Ammon's horn (tissue), 1 donor: ENCODE measurements around the gene FXYD1.

Experiments
- DNase-seq: peaks from one replicate; pipeline ENCODE4 v3.0.0-alpha.2; 2016; ENCODE audit warnings: low spot score

Gene FXYD1

DNA sequence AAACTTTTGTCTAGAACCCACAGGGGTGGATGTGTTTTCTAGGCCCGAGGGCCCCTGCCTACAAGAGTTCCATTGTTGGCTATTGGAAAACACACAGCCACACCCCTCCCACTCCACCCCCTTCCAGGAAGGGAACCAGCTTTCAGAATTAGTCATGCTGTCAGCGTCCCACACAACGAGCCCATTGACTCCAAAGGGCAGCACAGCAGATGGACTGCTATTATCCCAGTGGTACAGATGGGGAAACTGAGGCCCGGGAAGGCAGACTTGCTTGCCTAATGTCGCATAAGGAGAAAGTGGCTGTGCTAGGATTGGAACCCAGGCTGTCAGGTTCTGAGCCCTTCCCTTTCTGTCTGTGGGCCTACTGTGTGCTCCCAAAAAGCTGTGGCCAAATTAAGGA is 31.1 kb upstream of the FXYD1 start:
- peak; percentile 95 for DNase-seq

DNA sequence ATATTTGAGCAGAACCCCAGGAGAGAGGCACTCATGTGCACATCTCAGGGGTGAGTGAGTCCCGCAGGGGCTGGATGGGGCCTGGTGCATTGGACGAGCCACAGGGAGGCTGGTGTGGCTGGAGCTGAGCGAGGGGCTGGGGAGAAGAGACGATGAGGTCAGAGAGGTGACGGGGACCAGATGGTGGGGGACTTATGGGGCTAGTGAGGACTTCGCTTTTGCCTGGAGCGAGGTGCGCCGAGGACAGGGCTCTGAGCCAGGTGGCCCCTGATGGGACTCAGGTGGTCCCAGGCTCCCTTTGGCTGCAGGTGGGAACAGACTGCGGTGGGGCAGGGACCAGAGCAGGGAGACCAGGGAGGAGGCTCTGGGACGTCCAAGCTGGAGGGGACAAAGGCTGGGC is 29.9 kb upstream of the FXYD1 start:
- no peak for DNase-seq

DNA sequence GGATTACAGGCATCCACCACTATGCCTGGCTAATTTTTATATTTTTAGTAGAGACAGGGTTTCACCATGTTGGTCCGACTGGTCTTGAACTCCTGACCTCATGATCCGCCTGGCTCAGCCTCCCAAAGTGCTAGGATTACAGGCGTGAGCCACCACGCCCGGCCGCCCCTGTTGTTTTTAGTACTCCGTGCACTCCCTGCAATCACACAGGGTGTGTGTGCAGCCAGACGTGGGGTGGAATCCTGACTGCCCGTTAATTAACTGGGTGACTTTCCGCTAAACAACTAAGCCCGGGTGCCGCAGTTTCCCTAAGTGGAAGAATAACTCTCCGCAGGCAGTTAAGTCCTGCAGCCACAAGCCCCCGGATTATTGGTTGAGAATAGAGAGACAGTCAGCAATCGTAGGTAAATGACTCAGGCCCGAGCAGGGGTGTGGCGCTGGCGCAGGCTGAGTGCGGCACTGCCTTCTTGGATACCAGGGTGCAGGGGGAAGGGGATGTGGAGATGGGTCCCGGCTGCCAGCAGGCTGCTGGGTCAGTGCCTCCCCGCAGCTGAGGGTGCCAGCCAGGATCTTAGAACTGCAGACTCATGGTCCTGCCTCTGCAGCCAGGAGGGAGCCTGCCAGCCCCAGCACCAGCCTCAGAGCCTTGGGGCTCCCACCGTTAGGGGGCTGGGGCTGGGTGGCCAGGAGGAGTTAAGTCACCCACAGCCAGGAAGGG is 29.1 kb upstream of the FXYD1 start:
- DNase-seq, result peak; percentile 78

DNA sequence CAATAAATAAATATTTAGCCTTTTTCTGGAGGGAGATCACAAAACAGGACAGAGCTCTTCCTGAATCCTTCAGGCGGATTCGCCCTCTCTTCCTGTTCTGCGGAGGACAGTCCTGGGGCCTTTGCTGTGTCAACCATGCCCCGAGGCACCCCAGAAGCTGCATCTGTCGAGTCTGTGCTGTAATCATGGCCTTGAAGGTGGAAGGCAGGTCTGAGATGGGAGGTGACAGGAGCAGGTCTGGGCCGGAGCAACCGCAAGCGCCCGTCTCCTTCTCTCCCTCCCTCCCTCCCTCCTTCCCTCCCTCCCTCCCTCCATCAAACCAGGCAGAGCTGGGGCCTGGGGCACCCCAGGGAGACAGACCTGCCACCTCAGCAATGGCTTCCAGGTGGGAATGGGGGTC is 27.6 kb upstream of the FXYD1 start:
- no peak for DNase-seq

DNA sequence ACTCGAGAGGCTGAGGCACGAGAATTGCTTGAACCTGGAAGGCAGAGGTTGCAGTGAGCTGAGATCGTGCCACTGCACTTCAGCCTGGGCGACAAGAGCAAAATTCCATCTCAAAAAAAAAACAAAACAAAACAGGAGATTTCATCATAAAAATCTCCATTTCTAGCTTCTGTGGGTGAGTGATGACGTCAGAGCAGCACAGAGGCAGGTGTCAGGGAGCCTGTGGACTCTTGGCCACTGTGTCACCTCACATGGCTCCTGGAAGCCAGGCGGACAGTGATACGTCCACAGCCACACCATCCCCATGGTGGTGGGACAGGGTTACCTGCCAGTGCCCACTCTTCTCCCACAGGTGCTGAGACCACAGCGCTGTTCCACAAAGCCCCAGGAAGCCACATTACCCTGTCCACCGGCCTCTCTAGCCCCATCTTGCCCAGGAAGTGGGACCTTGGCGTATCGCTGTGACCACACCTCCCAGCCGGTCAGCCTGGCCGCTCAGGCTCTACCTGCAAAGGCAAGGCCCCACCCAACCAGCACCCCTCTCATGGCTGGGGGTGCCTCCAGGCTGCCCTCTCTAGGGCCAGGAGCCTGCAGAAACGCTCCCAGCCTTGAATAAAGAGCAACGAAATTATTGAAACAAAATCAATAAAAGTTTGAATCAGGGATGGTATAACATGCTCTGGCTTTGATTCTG is 25.5 kb upstream of the FXYD1 start:
- no peak for DNase-seq

DNA sequence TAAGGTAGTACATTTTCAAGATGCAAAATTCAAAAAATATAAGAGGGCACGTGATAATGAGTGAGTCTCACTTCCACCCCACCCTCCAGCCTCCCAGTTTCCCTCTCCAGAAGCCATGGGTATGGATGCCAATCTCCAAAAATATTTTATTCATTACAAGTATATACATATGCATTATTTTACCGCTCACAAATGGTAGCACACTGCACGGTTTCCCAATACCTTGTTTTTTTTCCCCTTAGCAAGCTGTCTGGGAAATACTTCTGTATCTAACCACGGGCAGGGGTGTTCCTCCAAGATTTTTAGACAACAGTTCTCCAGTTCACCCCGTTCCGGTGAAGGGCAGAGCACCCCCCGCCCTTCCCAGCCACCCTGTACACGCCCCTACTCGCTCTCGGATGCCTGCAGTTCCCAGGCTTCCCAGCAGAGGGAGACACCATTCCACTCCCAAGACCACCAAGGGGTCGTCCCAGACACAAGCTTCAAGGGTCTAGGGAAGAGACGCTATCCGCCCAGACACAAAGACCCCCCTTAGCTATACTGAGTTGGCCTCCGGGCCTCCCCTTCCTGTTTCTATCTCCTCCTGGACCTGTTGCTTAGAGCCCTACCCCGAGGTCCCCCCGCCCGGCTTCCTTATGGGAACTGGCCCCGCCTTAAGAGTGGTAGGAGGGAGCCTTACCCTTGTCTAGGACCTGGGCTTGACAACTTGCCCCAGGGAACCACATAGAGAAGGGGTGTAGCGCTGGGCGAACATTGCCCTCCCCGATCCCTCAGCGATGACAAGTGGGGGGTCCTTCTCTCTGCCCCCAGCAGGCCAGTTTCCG is 24.1 kb upstream of the FXYD1 start:
- peak; percentile 87 for DNase-seq

DNA sequence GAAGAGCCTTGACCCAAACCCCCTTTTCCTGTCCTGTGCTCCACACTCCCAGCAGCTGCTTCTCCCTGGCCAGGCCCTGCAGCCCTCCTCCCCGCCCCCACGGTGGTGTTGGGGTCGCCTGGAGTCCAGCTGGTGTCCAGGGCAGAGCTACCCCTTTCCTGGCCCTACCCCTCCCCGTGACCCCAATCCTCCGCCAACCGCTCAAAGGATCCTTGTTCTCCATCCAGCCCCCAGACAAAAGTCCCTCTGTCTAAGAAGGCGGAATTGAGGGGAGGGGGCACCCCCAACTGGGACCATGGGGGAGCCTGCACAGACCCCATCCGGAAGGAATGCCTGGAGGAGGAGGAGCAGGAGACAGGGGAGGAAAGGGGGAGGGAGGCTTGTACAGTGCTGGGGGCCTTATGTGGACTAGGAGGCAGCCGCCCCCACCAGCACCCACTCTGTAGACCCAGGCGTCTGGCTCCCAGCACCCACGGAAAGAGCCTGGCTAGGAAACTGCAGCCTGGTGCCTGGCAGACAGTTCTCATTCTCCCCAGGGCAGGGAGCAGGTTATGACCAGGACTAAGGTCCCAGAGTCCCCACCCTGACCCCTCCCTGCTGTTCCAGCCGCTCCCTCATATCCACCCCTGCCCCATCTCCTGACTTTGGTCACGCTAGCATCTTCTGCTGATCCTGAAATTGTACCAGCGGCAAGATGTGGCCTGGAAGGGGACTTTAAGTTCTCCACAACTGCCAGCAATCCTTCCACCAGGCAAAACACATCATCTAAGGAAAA is 23.3 kb upstream of the FXYD1 start, which contains the start of gene FXYD3:
FXYD3 (plus strand) TSS at position 647 of the 775 bp plus-strand sequence. CDS start 3,554 bp downstream, outside the sequence.
- DNase-seq, result peak; percentile 94

DNA sequence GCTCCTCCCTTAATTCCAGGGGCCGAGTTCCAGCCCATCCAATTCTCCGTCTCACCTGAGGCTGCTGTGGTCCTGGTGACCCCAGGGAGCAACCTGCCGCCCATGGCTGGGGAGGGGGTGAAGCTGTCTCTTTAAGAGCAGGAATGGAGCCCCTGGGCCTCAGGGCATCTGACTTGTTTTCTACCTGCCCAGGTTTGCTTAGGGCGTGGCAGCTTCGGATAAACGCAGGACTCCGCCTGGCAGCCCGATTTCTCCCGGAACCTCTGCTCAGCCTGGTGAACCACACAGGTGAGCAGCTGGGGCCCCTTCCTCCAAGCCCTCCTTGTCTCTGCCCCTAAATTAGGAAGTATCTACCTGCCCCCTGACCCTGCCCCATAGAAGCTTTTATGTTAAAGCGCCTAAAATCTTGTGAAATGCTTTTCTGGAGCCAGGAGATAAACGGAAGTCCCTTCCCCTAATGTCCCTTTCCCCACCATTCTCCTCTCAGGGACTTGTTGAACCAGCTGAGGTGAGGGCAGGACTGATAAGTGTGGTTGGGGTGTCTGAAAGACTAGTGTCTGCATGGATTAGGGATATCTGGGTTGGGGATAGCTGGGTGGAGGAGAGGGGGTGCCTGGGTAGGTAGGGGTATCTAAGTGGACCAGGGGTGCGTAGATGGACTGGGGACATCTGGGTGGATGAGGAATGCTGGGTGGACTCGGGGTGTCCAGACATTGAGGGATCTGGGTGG is 22.4 kb upstream of the FXYD1 start:
- DNase-seq, result no peak

DNA sequence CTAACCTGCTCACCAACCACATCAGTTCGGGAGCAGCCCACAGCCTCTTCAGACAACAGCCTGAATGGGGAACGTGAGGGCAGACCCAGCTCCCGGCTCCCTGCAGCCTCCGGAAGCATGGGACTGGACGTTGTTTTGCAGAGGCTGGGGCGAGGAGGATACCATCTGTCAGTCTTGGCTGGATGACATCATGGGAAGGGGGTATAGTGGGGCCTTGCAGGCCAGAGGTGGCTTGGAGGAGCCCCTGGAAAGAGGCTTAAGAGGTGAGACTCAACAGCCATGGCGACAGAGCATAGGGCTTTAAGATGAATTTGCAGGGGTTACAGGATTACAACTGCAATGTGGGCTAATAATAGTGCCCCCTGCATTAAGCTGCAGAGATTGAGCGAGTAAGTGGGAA is 21.5 kb upstream of the FXYD1 start:
- no peak for DNase-seq

DNA sequence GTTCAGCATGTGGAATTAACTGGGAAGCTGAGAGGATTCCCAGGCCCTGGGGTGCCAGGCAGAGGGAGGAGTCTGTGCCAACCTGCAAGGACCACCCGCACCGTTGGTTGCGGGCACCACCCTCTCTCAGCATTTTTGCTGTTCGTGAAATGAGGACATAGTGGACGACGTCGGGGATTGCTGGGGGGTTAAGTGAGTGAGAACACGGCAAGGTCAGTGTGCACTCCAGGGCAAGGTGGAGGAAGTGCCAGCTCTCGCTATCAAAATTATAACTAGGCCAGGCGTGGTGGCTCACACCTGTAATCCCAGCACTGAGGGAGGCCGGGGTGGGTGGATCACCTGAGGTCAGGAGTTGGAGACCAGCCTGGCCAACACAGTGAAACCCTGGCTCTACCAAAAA is 20.8 kb upstream of the FXYD1 start:
- DNase-seq, result no peak

DNA sequence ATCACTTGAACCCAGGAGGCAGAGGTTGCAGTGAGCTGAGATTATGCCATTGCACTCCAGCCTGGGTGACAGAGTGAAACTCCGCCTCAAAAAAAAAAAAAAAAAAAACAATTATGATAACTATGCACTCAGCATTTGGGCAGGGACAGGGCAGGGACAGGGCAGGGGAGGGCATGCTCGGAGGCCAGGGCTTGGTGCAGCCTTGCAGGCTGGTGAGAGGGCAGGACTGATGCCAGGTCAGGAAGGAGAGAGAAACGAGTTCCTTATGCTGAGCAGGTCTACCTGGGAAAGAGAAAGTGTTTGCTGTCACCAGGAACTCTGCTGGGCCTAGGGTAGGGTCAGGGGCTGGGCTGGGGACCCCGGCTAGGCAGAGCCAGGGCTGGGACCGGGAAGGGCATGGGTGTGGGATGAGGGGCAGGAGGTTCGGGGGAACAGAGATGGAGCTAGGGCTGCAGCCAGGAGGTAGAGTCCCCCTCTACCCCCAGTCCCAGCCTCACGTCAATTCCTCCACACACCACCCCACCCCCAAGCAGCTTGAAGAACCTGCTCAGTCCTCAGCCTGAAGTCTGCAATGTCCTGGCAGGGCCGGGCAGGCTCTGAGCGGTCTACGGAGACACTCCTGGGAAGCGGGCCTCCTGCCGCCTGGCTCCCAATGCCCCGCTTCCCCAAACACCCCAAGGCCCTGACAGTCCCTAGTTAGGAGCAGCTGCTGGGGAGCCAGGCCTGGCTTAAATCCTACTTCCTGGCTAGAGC is 20.2 kb upstream of the FXYD1 start:
- no peak for DNase-seq

DNA sequence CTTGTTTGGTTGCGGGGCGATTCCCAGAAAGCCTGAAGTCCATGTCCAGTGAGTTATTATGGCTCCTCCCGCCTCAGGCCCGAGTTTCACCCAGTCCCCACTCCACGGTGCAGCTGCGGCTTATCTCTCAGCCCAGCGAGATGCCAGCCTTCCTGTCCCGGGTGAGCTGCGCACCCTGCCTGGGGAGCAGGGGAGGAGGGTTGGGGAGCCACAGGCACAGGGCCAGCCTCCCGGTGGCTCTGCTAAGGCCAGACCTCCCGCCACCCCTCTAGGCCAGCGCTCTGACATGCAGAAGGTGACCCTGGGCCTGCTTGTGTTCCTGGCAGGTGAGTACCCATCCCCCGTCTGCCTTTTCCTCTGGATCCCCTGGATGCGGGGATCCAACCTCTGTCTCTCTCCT is 19.5 kb upstream of the FXYD1 start:
- DNase-seq, result no peak

DNA sequence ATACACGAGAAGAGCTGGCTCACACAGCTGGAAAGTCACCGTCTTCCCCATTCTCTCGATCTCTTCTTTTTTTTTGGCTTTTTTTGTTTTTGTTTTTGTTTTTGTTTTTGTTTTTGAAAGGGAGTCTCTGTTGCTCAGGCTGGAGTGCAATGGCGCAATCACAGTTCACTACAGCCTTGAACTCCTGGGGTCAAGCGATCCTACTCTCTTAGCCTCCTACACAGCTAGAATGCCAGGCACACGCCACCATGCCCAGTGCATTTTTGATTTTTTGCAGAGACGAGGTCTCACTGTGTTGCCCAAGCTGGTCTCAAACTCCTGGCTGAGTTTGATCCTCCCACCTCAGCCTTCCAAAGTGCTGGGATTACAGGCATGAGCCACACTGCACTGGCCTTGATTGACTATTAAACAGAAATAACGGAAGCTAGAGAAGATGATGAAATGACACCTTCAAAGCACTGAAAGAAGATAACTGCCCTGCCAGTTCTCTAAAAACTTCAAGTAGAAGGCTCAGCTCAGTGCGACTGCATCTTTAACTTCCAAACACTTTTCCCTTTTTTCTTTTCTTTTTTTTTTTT is 19.0 kb upstream of the FXYD1 start:
- DNase-seq, result no peak

DNA sequence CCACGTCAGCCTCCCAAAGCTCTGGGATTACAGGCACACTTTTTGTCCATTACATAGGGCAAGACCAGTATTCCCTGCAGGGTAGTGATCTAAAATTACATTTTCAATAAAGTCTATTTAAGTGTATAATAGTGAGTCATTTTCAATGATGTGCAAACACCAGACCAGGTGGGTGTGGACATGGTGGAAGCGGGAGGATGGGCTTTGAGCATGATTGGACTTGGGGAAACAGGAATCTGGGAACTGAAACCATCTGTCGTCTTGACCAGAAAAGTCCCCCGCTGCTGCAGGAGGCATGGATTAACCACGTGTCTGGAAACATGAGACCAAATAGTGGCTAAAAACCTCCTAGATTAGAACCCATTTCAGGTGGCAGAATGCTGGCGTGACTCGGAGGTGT is 18.1 kb upstream of the FXYD1 start:
- DNase-seq, result no peak

DNA sequence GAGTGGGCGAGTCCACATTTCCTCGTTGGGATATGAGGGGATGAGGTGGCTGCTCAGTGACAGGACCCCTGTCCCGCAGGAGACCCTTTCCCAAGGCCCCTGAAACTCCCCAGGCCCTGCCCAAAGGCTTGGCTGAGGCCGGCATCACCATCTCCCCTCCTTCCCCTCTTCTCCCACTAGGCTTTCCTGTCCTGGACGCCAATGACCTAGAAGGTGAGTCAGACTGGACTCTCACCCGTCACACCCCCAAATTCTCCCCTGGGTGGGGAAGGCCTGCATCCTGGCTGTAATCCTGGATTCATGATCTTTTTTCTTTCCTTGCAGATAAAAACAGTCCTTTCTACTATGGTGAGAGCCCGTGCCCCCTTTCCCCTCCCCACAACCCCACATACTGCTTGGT is 17.7 kb upstream of the FXYD1 start:
- DNase-seq, result no peak

DNA sequence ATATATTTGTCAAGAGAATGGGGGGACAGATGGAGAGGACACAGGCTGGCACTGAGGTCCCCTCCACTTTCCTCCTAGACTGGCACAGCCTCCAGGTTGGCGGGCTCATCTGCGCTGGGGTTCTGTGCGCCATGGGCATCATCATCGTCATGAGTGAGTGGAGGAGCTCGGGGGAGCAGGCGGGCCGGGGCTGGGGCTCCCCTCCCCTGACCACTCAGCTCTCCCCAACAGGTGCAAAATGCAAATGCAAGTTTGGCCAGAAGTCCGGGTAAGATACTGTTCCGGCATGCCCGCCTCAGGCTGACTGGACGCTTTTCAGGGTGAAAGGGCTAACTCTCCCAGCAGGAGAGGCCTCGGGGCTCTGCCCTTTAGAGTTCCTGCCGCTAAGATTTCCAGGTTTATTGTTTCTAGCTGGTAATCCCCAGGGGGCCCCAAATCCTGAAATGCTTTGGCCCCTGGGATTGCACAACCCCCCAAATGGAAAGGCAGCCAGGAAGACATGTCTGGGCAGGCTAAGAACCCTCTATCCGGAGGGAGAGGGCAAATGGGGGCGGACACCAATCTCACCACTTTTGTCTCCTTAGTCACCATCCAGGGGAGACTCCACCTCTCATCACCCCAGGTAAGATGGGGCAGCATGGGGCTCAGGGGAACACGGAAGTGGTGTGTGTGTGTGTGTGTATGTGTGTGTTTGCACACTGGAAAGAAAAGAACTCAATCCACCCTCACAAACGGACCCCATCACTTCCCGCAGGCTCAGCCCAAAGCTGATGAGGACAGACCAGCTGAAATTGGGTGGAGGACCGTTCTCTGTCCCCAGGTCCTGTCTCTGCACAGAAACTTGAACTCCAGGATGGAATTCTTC is 15.7 kb upstream of the FXYD1 start:
- DNase-seq, result no peak

DNA sequence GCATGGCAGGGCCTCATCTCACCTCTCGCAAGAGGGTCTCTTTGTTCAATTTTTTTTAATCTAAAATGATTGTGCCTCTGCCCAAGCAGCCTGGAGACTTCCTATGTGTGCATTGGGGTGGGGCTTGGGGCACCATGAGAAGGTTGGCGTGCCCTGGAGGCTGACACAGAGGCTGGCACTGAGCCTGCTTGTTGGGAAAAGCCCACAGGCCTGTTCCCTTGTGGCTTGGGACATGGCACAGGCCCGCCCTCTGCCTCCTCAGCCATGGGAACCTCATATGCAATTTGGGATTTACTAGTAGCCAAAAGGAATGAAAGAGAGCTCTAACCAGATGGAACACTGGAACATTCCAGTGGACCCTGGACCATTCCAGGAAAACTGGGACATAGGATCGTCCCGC is 15.1 kb upstream of the FXYD1 start:
- DNase-seq, result no peak

DNA sequence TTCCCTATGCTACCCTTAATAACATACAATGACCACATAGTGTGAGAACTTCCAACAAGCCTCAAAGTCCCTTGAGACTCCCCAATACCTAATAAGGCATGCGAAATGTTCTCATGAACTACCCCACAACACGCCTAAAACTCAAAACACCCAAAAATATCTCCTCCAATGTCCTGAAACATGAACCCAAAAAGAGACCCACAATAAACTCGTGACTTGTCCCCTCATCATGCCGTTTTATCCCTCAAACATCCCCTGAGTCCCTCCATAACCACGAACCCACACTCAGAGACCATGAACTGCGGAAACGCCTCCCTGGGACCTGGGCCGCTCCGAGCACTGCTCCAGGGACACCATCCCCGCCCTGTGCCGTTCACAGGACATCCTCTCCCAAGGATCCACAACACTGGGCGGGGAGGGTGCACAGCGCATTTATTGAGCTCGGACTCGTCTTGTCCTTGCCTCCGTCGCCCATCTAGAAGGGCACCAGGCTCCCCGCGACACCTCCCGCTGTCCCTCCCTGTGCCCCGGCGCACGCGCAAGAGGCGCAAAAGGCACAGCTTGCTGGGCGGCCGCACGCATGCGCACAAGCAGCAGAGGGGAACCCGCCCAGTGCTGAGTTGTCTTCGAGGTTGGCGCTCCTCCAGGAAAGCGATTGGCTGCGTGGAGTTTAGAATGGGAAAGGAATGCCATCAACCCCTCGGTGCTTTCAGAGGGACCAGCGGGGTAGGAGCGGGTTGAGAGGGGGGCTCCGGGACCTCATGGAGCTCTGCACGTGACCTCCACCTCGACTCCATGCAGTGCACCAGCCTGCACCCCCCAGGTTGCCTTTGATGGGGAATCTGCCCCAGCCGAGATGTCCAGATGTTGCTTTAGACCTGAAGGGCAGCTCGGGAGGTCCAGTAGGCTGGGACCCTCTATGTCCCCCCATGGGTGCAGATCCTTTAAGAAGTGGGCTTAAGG is 14.2 kb upstream of the FXYD1 start:
- peak; percentile 98 for DNase-seq
